Keratinocyte (primary cell): ENCODE results near the gene DEFB108B. TPM values are rescaled to one million over a fixed set of nuclear protein-coding genes. Genes with fewer than 3 reads are reported as not detected.
A peak's percentile ranks its signal among the peaks of the same experiment; 100 is the strongest.
"Not testable (repeated sequence)": the region's sequence is repeated elsewhere in the genome, so short reads cannot be mapped to it uniquely, and the experiment has no call there.

Experiments used
- DNase-seq: peaks from one replicate; pipeline ENCODE4 v3.0.0-alpha.2; 2011; ENCODE audit warnings: low read depth, missing footprints, low spot score
- FAIRE-seq: peaks from 2 replicates; lab custom pipeline; 2011; peaks lifted over from hg19 to GRCh38; lab: Jason Lieb, UNC
- H2AFZ ChIP-seq: 2 replicates; pipeline ENCODE4 v1.6.0; 2012; ENCODE audit warnings: low read length, control low read depth, inconsistent platforms; ENCODE audit not compliant: control insufficient read depth
- H3K27ac ChIP-seq: 2 replicates; pipeline ENCODE4 v1.5.1; 2011; ENCODE audit warnings: low read length; ENCODE audit not compliant: control insufficient read depth, insufficient read depth
- H3K27me3 ChIP-seq: 3 replicates; pipeline ENCODE4 v1.6.0; 2011; ENCODE audit warnings: low read length; ENCODE audit not compliant: control insufficient read depth, insufficient read depth; ENCODE audit errors: extremely low read depth
- H3K36me3 ChIP-seq, 2 experiments: 2 replicates in 1 of 2; 3 replicates in 1 of 2; pipeline ENCODE4 v1.5.1; 2011; ENCODE audit warnings: low read length in 2 of 2, mild to moderate bottlenecking in 1 of 2; ENCODE audit not compliant: control insufficient read depth in 2 of 2, insufficient read depth in 2 of 2; ENCODE audit errors: extremely low read depth in 1 of 2
- H3K4me1 ChIP-seq: 3 replicates; pipeline ENCODE4 v1.5.1; 2011; ENCODE audit warnings: low read length; ENCODE audit not compliant: control insufficient read depth, insufficient read depth; ENCODE audit errors: extremely low read depth
- H3K4me2 ChIP-seq: 3 replicates; pipeline ENCODE4 v1.6.0; 2011; ENCODE audit warnings: low read depth, low read length; ENCODE audit not compliant: control insufficient read depth, insufficient read depth; ENCODE audit errors: extremely low read depth
- H3K4me3 ChIP-seq, 3 experiments: fragments of 200-600 bp in 1 of 3; sonication (generic) in 1 of 3; 2 replicates in 2 of 3; 3 replicates in 1 of 3; pipeline ENCODE4 v1.5.1; 2011 to 2016; ENCODE audit warnings: low read length in 3 of 3, mild to moderate bottlenecking in 3 of 3, control low read depth in 2 of 3, inconsistent platforms in 1 of 3, low read depth in 1 of 3, mixed read lengths in 1 of 3, mixed run types in 1 of 3, moderate library complexity in 1 of 3; ENCODE audit not compliant: control insufficient read depth in 2 of 3, insufficient read depth in 2 of 3; ENCODE audit errors: extremely low read depth in 1 of 3
- H3K79me2 ChIP-seq: 2 replicates; pipeline ENCODE4 v1.6.0; 2012; ENCODE audit warnings: low read length; ENCODE audit not compliant: control insufficient read depth, insufficient read depth
- H3K9ac ChIP-seq: 3 replicates; pipeline ENCODE4 v1.6.0; 2011; ENCODE audit warnings: low read length; ENCODE audit not compliant: control insufficient read depth, insufficient read depth; ENCODE audit errors: extremely low read depth
- H3K9me1 ChIP-seq: 3 replicates; pipeline ENCODE4 v1.6.0; 2011; ENCODE audit warnings: low read length; ENCODE audit not compliant: control insufficient read depth, insufficient read depth; ENCODE audit errors: extremely low read depth
- H3K9me3 ChIP-seq: 2 replicates; pipeline ENCODE4 v1.5.1; 2012; ENCODE audit warnings: low read depth, low read length; ENCODE audit not compliant: control insufficient read depth
- H4K20me1 ChIP-seq: 3 replicates; pipeline ENCODE4 v1.6.0; 2011; ENCODE audit warnings: low read length; ENCODE audit not compliant: control insufficient read depth, insufficient read depth; ENCODE audit errors: extremely low read depth
- CTCF ChIP-seq, 3 experiments: IDR thresholded peaks in 1 of 3; conservative IDR thresholded peaks in 1 of 3; optimal IDR thresholded peaks in 1 of 3; 2 replicates in 2 of 3; 3 replicates in 1 of 3; pipeline versions ENCODE3 to v1.5.1; 2011; ENCODE audit warnings: low read length in 3 of 3, mild to moderate bottlenecking in 3 of 3, moderate library complexity in 2 of 3, control low read depth in 1 of 3, inconsistent platforms in 1 of 3; ENCODE audit not compliant: insufficient read depth in 2 of 3; ENCODE audit errors: extremely low read depth in 1 of 3
- dilution Hi-C: fragments of 300-500 bp; cut with MboI; formaldehyde crosslinking; loops from one replicate; pipeline ENCODE4 v1.7.0; 2020; ENCODE audit warnings: low sequenced_read_pairs; ENCODE audit not compliant: extremely low pct_ligation_motif_present
- polyA plus RNA-seq, 5 experiments: library from polyadenylated mRNA; depleted of rRNA in 3 of 5; stranded (reverse) in 3 of 5; stranded (forward) in 1 of 5; unstranded in 1 of 5; fragments of >200 nt; gene quantifications; 1 replicate in 1 of 5; 2 replicates in 3 of 5; 3 replicates in 1 of 5; pipeline versions ENCODE4 v1.2.1 to v1.2.3, GENCODE V29; 2011 to 2012; ENCODE audit warnings: missing spikeins in 2 of 5, low read depth in 1 of 5, low replicate concordance in 1 of 5

Gene DEFB108B
- polyA plus RNA-seq, 1 donor (not counting 4 experiments of a cell fraction or from before 2014, with no cell fraction given) = not detected

GRCh38 chr11:71792621-71793235 is 40.3 kb upstream of the DEFB108B start:
- not testable (repeated sequence) for FAIRE-seq

GRCh38 chr11:71794386-71795040 is 38.5 kb upstream of the DEFB108B start:
- FAIRE-seq, H4K20me1 ChIP-seq, H3K27me3 ChIP-seq, H3K9me3 ChIP-seq, H3K4me3 ChIP-seq, H3K27ac ChIP-seq, H3K4me2 ChIP-seq, H3K9me1 ChIP-seq, DNase-seq, H3K79me2 ChIP-seq, H3K36me3 ChIP-seq, H3K9ac ChIP-seq, dilution Hi-C loops, H2AFZ ChIP-seq: not testable (repeated sequence)
- peaks cover 11% of the 10 kb centered on the region for H3K4me1 ChIP-seq

More at GRCh38 chr11:71792621-71793235, 40.3 kb upstream of the DEFB108B start:
- H3K9me3 ChIP-seq, H3K9ac ChIP-seq, H2AFZ ChIP-seq, H4K20me1 ChIP-seq, H3K27me3 ChIP-seq, DNase-seq, H3K36me3 ChIP-seq, H3K4me3 ChIP-seq, dilution Hi-C loops, H3K79me2 ChIP-seq, H3K9me1 ChIP-seq, H3K27ac ChIP-seq, H3K4me2 ChIP-seq: not testable (repeated sequence)
- TF ChIP-seq CTCF (optimal IDR thresholded peaks at IDR 0.05 in 1 of 3, IDR thresholded peaks at IDR 0.05 in 1 of 3, conservative IDR thresholded peaks at IDR 0.05 in 1 of 3; ENCODE audit: extremely low read depth in 1 of 3, insufficient read depth in 2 of 3, low read length in 3 of 3) = peak in 2 of 3 experiments; percentile 51 to 54
- H3K4me1 ChIP-seq = peaks cover 17% of the 10 kb centered on the region

- H3K9me3 ChIP-seq, dilution Hi-C loops, H2AFZ ChIP-seq, H3K4me3 ChIP-seq, DNase-seq, H3K79me2 ChIP-seq, FAIRE-seq, H3K9ac ChIP-seq, H3K36me3 ChIP-seq, H3K27me3 ChIP-seq, H4K20me1 ChIP-seq, H3K27ac ChIP-seq, H3K9me1 ChIP-seq, H3K4me2 ChIP-seq: not testable (repeated sequence)
- H3K4me1 ChIP-seq = peaks cover 11% of the 10 kb centered on the region
Measured at GRCh38 chr11:71795236-71795635, 37.8 kb upstream of the DEFB108B start.

- H3K4me3 ChIP-seq, FAIRE-seq: not testable (repeated sequence)
Measured at GRCh38 chr11:71796016-71796415, 37.0 kb upstream of the DEFB108B start.

More at GRCh38 chr11:71796016-71796415, 37.0 kb upstream of the DEFB108B start:
- H3K4me2 ChIP-seq, H3K27me3 ChIP-seq, H3K79me2 ChIP-seq, DNase-seq, H3K9me1 ChIP-seq, dilution Hi-C loops, H2AFZ ChIP-seq, H3K9ac ChIP-seq, H3K9me3 ChIP-seq, H3K36me3 ChIP-seq, H3K27ac ChIP-seq, H4K20me1 ChIP-seq: not testable (repeated sequence)
- peaks cover 11% of the 10 kb centered on the region for H3K4me1 ChIP-seq
